B cell (primary cell): ENCODE results near the gene TMEM33.

Experiments
- EZH2 ChIP-seq: IDR thresholded peaks from 2 replicates; pipeline ENCODE4 v1.6.1; 2012; ENCODE audit warnings: borderline replicate concordance, low read depth, mild to moderate bottlenecking, moderate library complexity, low read length; ENCODE audit not compliant: insufficient read depth, poor library complexity, severe bottlenecking
- TF ChIP-seq, protein P1 (sequence below): fragments of 200-600 bp; IDR thresholded peaks from one replicate; pipeline ENCODE4 v1.8.0; 2022; ENCODE audit warnings: antibody characterized with exemption, mild to moderate bottlenecking

DNA sequence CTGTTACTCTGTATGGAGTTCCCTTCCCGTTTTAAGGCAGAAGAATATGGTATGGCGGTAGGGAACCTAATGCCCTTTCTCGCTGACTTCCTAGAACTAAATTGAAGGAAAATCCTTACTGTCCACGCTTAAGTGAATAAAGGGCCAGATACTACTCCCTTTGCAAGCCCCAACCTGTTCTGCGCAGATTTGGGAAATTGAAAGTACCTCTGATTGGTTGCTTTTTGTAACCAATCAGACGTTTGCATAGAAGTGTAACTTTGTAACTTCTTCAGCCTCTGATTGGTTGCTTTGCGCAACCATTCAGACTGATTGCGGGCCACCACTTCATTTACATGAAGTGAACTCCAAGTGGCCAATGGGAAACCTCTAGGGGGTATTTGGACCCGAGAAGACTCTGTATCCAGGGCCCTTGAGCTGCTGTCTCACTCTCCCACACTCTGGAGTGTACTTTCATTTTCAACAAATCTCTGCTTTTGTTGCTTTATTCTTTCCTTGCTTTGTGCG is 1.2 kb upstream of the TMEM33 start:
- TF ChIP-seq, protein P1, sequence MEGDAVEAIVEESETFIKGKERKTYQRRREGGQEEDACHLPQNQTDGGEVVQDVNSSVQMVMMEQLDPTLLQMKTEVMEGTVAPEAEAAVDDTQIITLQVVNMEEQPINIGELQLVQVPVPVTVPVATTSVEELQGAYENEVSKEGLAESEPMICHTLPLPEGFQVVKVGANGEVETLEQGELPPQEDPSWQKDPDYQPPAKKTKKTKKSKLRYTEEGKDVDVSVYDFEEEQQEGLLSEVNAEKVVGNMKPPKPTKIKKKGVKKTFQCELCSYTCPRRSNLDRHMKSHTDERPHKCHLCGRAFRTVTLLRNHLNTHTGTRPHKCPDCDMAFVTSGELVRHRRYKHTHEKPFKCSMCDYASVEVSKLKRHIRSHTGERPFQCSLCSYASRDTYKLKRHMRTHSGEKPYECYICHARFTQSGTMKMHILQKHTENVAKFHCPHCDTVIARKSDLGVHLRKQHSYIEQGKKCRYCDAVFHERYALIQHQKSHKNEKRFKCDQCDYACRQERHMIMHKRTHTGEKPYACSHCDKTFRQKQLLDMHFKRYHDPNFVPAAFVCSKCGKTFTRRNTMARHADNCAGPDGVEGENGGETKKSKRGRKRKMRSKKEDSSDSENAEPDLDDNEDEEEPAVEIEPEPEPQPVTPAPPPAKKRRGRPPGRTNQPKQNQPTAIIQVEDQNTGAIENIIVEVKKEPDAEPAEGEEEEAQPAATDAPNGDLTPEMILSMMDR, result no peak
- TF ChIP-seq EZH2, result no peak
